Esophagus squamous epithelium (tissue), 5 donors: ENCODE measurements around the gene ABT1. TPM values are rescaled to one million over a fixed set of nuclear protein-coding genes. Genes with fewer than 3 reads are reported as not detected.

ENCODE experiments used
- DNase-seq: peaks from one replicate; lab custom pipeline; 2025; lab: John Stamatoyannopoulos, UW
- H3K27ac ChIP-seq, 4 donors: fragments of 200-600 bp; sonication (generic); one replicate each; pipeline ENCODE4 v1.5.1; 2016 to 2019; ENCODE audit warnings: mild to moderate bottlenecking in 1 of 4
- H3K27me3 ChIP-seq, 4 donors: fragments of 200-600 bp; sonication (generic); 1 replicate in 3 of 4; 2 replicates in 1 of 4; pipeline versions ENCODE4 v1.5.1 to v1.6.0; 2017 to 2021; ENCODE audit warnings: antibody characterized with exemption in 1 of 4
- H3K36me3 ChIP-seq, 3 donors: fragments of 200-600 bp; sonication (generic); one replicate each; pipeline ENCODE4 v1.5.1; 2016 to 2019
- H3K4me1 ChIP-seq, 3 donors: fragments of 200-600 bp; sonication (generic); one replicate each; pipeline ENCODE4 v1.5.1; 2017 to 2019
- H3K4me3 ChIP-seq, 4 donors: fragments of 200-600 bp; sonication (generic); 1 replicate in 3 of 4; 2 replicates in 1 of 4; pipeline ENCODE4 v1.5.1; 2016 to 2019; ENCODE audit warnings: mild to moderate bottlenecking in 2 of 4, moderate library complexity in 1 of 4
- H3K9me3 ChIP-seq, 3 donors: fragments of 200-600 bp; sonication (generic); one replicate each; pipeline ENCODE4 v1.5.1; 2016 to 2019
- CTCF ChIP-seq, 6 experiments: fragments of 450-650 bp in 4 of 6; fragments of 200-600 bp in 2 of 6; sonication (generic) in 2 of 6; IDR thresholded peaks; one replicate each; pipeline ENCODE4 v1.5.1; 2016 to 2019; ENCODE audit warnings: antibody characterized with exemption in 6 of 6, mild to moderate bottlenecking in 4 of 6, moderate library complexity in 4 of 6
- POLR2A ChIP-seq, 4 donors: fragments of 450-650 bp; IDR thresholded peaks; one replicate each; pipeline ENCODE4 v1.6.1; 2017; ENCODE audit warnings: antibody characterized with exemption in 4 of 4, mild to moderate bottlenecking in 4 of 4, moderate library complexity in 3 of 4
- WGBS, 2 donors: methylation state at CpG; one replicate each; pipeline ENCODE4 v1.1.5; 2018; 5-methylcytosine and 5-hydroxymethylcytosine counted together
- intact Hi-C: fragments of 100-400 bp; cut with DNase I; formaldehyde crosslinking; loops from one replicate; pipeline ENCODE4 v1.15.0; 2022
- total RNA-seq, 4 donors: library from RNA; depleted of rRNA; stranded (reverse); fragments of >200 nt; gene quantifications; one replicate each; pipeline ENCODE4 v1.1.0, GENCODE V29; 2016
- donor health status: DM: yes; HTN: yes; CAD: no.

Gene ABT1
- total RNA-seq, 4 donors from 2014 or later = 16.0 to 23.5 (median 17.1) TPM

GRCh38 chr6:26593278-26594130 is 3.2 kb upstream of the ABT1 start:
- no peak overlapping the region for H3K4me3 ChIP-seq
- H3K27me3 ChIP-seq = peaks cover 0 to 61% (median 5%) of the 10 kb centered on the region in 4 donors
- WGBS, 2 donors = 41 to 49% methylated on average over 20 of the region's 20 CpGs
- no peaks in the 10 kb centered on the region for H3K9me3 ChIP-seq
- TF ChIP-seq POLR2A (IDR thresholded peaks at IDR 0.05) (no peak), CTCF (IDR thresholded peaks at IDR 0.05) (no peak)
- intact Hi-C loops = no loop called here
- H3K4me1 ChIP-seq = peaks cover 9 to 30% (median 12%) of the 10 kb centered on the region in 3 donors
- peaks cover 0 to 5% (median 3%) of the 10 kb centered on the region in 3 donors for H3K36me3 ChIP-seq
- no peak overlapping the region for H3K27ac ChIP-seq
- DNase-seq = no peak

- H3K27ac ChIP-seq = no peak overlapping the region
- H3K4me1 ChIP-seq = peaks cover 9 to 32% (median 12%) of the 10 kb centered on the region in 3 donors
- DNase-seq = no peak
- H3K9me3 ChIP-seq = no peaks in the 10 kb centered on the region
- H3K27me3 ChIP-seq = peaks cover 0 to 56% (median 5%) of the 10 kb centered on the region in 4 donors
- intact Hi-C loops = no loop called here
- WGBS, 2 donors = 41 to 43% methylated on average over 6 of the region's 6 CpGs
- H3K4me3 ChIP-seq = no peak overlapping the region
- TF ChIP-seq POLR2A (IDR thresholded peaks at IDR 0.05) (no peak), CTCF (IDR thresholded peaks at IDR 0.05) (no peak)
- peaks cover 0 to 11% (median 9%) of the 10 kb centered on the region in 3 donors for H3K36me3 ChIP-seq
These were observed 2.6 kb upstream of the ABT1 start for GRCh38 chr6:26594131-26594498.

GRCh38 chr6:26594730-26595632 is 1.8 kb upstream of the ABT1 start:
- Histone ChIP-seq H3K4me1 (peaks cover 9 to 32% (median 12%) of the 10 kb centered on the region in 3 donors), H3K27ac (peak overlapping the region in 3 of 4 donors; percentile 85 to 93 (median 92)), H3K4me3 (peak overlapping the region in 3 of 4 donors; percentile 78 to 97 (median 90)), H3K27me3 (peaks cover 0 to 50% (median 5%) of the 10 kb centered on the region in 4 donors), H3K36me3 (peaks cover 0 to 20% (median 10%) of the 10 kb centered on the region in 3 donors), H3K9me3 (no peaks in the 10 kb centered on the region)
- no peak for TF ChIP-seq POLR2A (IDR thresholded peaks at IDR 0.05)
- TF ChIP-seq CTCF (IDR thresholded peaks at IDR 0.05) = no peak
- WGBS, 2 donors = 24 to 30% methylated on average over 23 of the region's 23 CpGs
- no peak for DNase-seq
- intact Hi-C loops = no loop called here

- intact Hi-C loops = no loop called here
- TF ChIP-seq CTCF (IDR thresholded peaks at IDR 0.05) (peak; percentile 90 to 95 (median 92)), POLR2A (IDR thresholded peaks at IDR 0.05) (no peak)
- peak overlapping the region; percentile 65 to 93 (median 88) for H3K27ac ChIP-seq
- peak overlapping the region; percentile 78 to 97 (median 90) for H3K4me3 ChIP-seq
- peaks cover 0 to 27% (median 10%) of the 10 kb centered on the region in 3 donors for H3K36me3 ChIP-seq
- WGBS, 2 donors = 0 to 1% methylated on average over 15 to 21 of the region's 39 CpGs
- no peak for DNase-seq
- H3K9me3 ChIP-seq = no peaks in the 10 kb centered on the region
- H3K4me1 ChIP-seq = peaks cover 9 to 32% (median 12%) of the 10 kb centered on the region in 3 donors
- H3K27me3 ChIP-seq = peaks cover 0 to 42% (median 5%) of the 10 kb centered on the region in 4 donors
These were observed 984 bp upstream of the ABT1 start for GRCh38 chr6:26595669-26596269.
